T-helper 2 cell (primary cell): ENCODE data around the gene RPS6KA5.
"Not testable (repeated sequence)": the region's sequence is repeated elsewhere in the genome, so short reads cannot be mapped to it uniquely, and the experiment has no call there.

Experiments used
- DNase-seq, 5 experiments: peaks; one replicate each; pipeline versions ENCODE4 v3.0.0 to v3.0.0-alpha.2; 2012 to 2022

Gene RPS6KA5

GRCh38 chr14:90858511-90858910 lies 201.9 kb downstream of the RPS6KA5 start:
- peak in 1 of 5 experiments; percentile 51 for DNase-seq

- no peak for DNase-seq
Observed at GRCh38 chr14:90857866-90858265, 202.6 kb downstream of the RPS6KA5 start.

- not testable (repeated sequence) for DNase-seq
Observed at GRCh38 chr14:90856115-90856514, 204.3 kb downstream of the RPS6KA5 start.

GRCh38 chr14:90853116-90853515 lies 207.3 kb downstream of the RPS6KA5 start:
- no peak for DNase-seq

- no peak for DNase-seq
Observed at GRCh38 chr14:90851327-90852036, 209.0 kb downstream of the RPS6KA5 start.

GRCh38 chr14:90850487-90850886 lies 210.0 kb downstream of the RPS6KA5 start:
- DNase-seq, result no peak

- DNase-seq, result no peak
Observed at GRCh38 chr14:90849787-90850444, 210.5 kb downstream of the RPS6KA5 start.

GRCh38 chr14:90848944-90849731 lies 211.3 kb downstream of the RPS6KA5 start:
- no peak for DNase-seq

- DNase-seq, result no peak
Observed at GRCh38 chr14:90846511-90846910, 213.9 kb downstream of the RPS6KA5 start.

GRCh38 chr14:90844321-90844720 lies 216.1 kb downstream of the RPS6KA5 start:
- DNase-seq, result peak in 1 of 5 experiments; percentile 48

GRCh38 chr14:90842726-90843125 lies 217.7 kb downstream of the RPS6KA5 start:
- peak in 1 of 5 experiments; percentile 26 for DNase-seq

- not testable (repeated sequence) for DNase-seq
Observed at GRCh38 chr14:90840667-90841066, 219.8 kb downstream of the RPS6KA5 start.

GRCh38 chr14:90839889-90840266 lies 220.6 kb downstream of the RPS6KA5 start:
- DNase-seq, result no peak

- DNase-seq, result no peak
Observed at GRCh38 chr14:90839024-90839888, 221.2 kb downstream of the RPS6KA5 start.

- DNase-seq, result not testable (repeated sequence)
Observed at GRCh38 chr14:90838531-90838930, 221.9 kb downstream of the RPS6KA5 start.

GRCh38 chr14:90837355-90837754 lies 223.1 kb downstream of the RPS6KA5 start:
- no peak for DNase-seq

- DNase-seq, result no peak
Observed at GRCh38 chr14:90836692-90837063, 223.8 kb downstream of the RPS6KA5 start.

GRCh38 chr14:90831821-90832220 lies 228.6 kb downstream of the RPS6KA5 start:
- no peak for DNase-seq

GRCh38 chr14:90830931-90831701 lies 229.3 kb downstream of the RPS6KA5 start:
- DNase-seq, result no peak

GRCh38 chr14:90829677-90830076 lies 230.8 kb downstream of the RPS6KA5 start:
- DNase-seq, result no peak

GRCh38 chr14:90828642-90829487 lies 231.6 kb downstream of the RPS6KA5 start:
- peak in 1 of 5 experiments; percentile 76 for DNase-seq
